Immature natural killer cell (primary cell): Measurements from ENCODE around the gene VIM. TPM values are rescaled to one million over a fixed set of nuclear protein-coding genes. Genes with fewer than 3 reads are reported as not detected.

ENCODE experiments used
- DNase-seq, 3 donors: peaks; one replicate each; pipeline ENCODE4 v3.0.0; 2022; ENCODE audit warnings: mixed read lengths in 1 of 3
- H3K27ac Mint-ChIP-seq, 6 donors: one replicate each; pipeline ENCODE4 v1.8.0; 2020; ENCODE audit warnings: mixed read lengths in 6 of 6, mild to moderate bottlenecking in 5 of 6, inconsistent platforms in 4 of 6, moderate library complexity in 3 of 6
- H3K27me3 Mint-ChIP-seq, 3 donors: one replicate each; pipeline ENCODE4 v1.8.0; 2020 to 2021; ENCODE audit warnings: low read depth in 3 of 3, mild to moderate bottlenecking in 3 of 3, mixed read lengths in 3 of 3, moderate library complexity in 3 of 3, inconsistent platforms in 1 of 3
- H3K36me3 Mint-ChIP-seq, 3 donors: one replicate each; pipeline ENCODE4 v1.8.0; 2020; ENCODE audit warnings: mixed read lengths in 3 of 3, inconsistent platforms in 2 of 3, mild to moderate bottlenecking in 2 of 3
- H3K4me1 Mint-ChIP-seq, 2 donors: one replicate each; pipeline ENCODE4 v1.8.0; 2020; ENCODE audit warnings: inconsistent platforms in 2 of 2, mild to moderate bottlenecking in 2 of 2, mixed read lengths in 2 of 2, moderate library complexity in 1 of 2
- H3K4me3 Mint-ChIP-seq, 5 donors: one replicate each; pipeline ENCODE4 v1.8.0; 2020; ENCODE audit warnings: mild to moderate bottlenecking in 5 of 5, mixed read lengths in 5 of 5, inconsistent platforms in 3 of 5, moderate library complexity in 3 of 5
- H3K9me3 Mint-ChIP-seq, 6 donors: one replicate each; pipeline ENCODE4 v1.8.0; 2020; ENCODE audit warnings: mild to moderate bottlenecking in 6 of 6, mixed read lengths in 6 of 6, inconsistent platforms in 4 of 6, moderate library complexity in 3 of 6
- polyA plus RNA-seq, 3 donors: library from polyadenylated mRNA; unstranded; fragments of 300-500 nt; fragmentation: Illumina TruSeq; gene quantifications; one replicate each; pipeline ENCODE4 v1.2.3, GENCODE V29; 2021

VIM gene
- polyA plus RNA-seq, 3 donors from 2014 or later, result 61.5 to 183 (median 142) TPM

DNA sequence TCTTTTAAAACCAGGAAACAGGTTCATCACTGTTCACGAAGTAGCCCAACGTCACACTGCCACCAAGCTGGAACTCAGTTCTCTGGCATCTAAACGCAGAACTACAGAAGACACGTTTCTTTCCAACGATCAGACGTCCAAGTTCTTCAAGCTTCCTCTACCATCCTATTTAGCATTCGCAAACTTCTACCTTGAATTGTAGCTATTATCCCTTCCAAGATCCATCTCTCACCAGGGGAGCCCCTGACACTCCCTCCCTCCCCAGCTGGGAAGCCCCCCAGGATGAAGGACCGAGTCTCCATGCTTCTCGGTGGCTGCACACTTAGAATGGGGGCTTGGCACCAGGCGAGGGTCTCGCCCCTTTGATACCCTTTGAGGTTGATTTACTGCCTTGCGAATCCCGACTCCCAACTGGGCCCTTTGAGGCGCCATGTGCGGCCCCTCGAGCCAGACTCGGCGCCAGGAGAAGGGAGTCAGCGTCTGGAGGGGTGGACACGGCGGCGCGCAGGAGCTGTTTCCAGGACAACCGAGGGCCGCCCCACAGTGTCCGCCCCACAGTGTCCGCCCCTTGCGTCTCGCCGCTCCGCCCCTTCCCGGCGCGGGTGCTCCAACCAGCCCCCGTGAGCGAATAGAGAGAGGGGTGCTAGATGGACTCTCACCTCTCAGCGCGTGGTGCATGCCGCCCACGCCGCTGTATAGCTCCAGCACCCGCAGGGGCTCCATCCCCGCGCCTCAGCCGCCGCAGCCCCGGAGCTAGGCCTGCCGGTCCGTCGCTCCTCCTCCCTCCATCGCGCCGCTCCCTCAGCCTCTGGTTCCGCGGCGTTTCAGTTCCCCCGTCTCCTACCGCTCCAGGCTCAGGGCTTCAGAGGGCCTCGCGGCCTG lies 26.9 kb upstream of the VIM start, which contains the start of gene TRDMT1:
TRDMT1 (minus strand) TSS at position 761 of the 882 bp plus-strand sequence; CDS start at position 723, 38 bp downstream.
- Mint-ChIP-seq H3K27me3 (peaks cover 1 to 9% (median 7%) of the 10 kb centered on the region in 3 donors), H3K4me1 (peaks cover 23 to 36% of the 10 kb centered on the region in 2 donors), H3K27ac (peak within 1 kb of the TSS; percentile 92 to 98 (median 95)), H3K36me3 (no peaks in the 10 kb centered on the region), H3K9me3 (no peaks in the 10 kb centered on the region), H3K4me3 (peak within 1 kb of the TSS; percentile 90 to 99 (median 97))
- peak; percentile 84 to 86 (median 85) for DNase-seq

- Mint-ChIP-seq H3K4me3 (peak overlapping the region; percentile 90 to 99 (median 97)), H3K27me3 (peaks cover 1 to 9% (median 7%) of the 10 kb centered on the region in 3 donors), H3K4me1 (peaks cover 29 to 42% of the 10 kb centered on the region in 2 donors), H3K36me3 (no peaks in the 10 kb centered on the region), H3K9me3 (no peaks in the 10 kb centered on the region), H3K27ac (peak overlapping the region; percentile 92 to 98 (median 95))
- no peak for DNase-seq
Observed at GRCh38 chr10:17201794-17202116, 26.3 kb upstream of the VIM start.

- Mint-ChIP-seq H3K27ac (peak overlapping the region; percentile 14 to 96 (median 64)), H3K36me3 (no peaks in the 10 kb centered on the region), H3K4me1 (peaks cover 30 to 44% of the 10 kb centered on the region in 2 donors), H3K9me3 (no peaks in the 10 kb centered on the region), H3K27me3 (peaks cover 1 to 9% (median 7%) of the 10 kb centered on the region in 3 donors), H3K4me3 (peak overlapping the region; percentile 14 to 90 (median 53))
- no peak for DNase-seq
Observed at GRCh38 chr10:17202506-17202905, 25.5 kb upstream of the VIM start.

DNA sequence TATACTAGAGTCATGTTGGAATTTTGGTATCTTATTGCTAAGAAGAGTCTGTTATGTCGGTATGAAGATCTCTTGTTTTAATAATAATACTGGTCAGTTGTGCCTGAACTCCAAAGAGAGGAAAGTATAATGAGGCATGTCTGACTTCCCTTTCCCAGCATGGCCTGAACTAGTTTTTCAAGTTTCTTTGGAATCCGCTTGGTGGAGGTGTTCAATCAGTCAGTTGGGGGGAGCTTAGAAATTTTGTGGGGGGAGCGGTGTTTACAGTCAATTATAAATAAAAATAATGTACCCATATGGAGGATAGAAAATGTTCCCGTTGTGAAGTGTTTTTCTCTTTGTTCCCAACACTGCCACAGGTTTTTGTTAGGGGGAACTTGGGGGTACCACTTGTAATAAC lies 25.0 kb upstream of the VIM start:
- H3K27ac Mint-ChIP-seq, result peak overlapping the region; percentile 2 to 96 (median 55)
- H3K4me1 Mint-ChIP-seq, result peaks cover 30 to 44% of the 10 kb centered on the region in 2 donors
- no peaks in the 10 kb centered on the region for H3K36me3 Mint-ChIP-seq
- H3K4me3 Mint-ChIP-seq, result peak overlapping the region in 2 of 5 donors; percentile 1 to 31
- H3K9me3 Mint-ChIP-seq, result no peaks in the 10 kb centered on the region
- no peak for DNase-seq
- H3K27me3 Mint-ChIP-seq, result peaks cover 1 to 9% (median 7%) of the 10 kb centered on the region in 3 donors

- Mint-ChIP-seq H3K27me3 (peaks cover 1 to 9% (median 7%) of the 10 kb centered on the region in 3 donors), H3K27ac (no peak overlapping the region), H3K36me3 (no peaks in the 10 kb centered on the region), H3K9me3 (no peaks in the 10 kb centered on the region), H3K4me1 (peaks cover 30 to 44% of the 10 kb centered on the region in 2 donors), H3K4me3 (no peak overlapping the region)
- no peak for DNase-seq
Observed at GRCh38 chr10:17203416-17203815, 24.6 kb upstream of the VIM start.

- H3K27me3 Mint-ChIP-seq, result peaks cover 1 to 6% (median 4%) of the 10 kb centered on the region in 3 donors
- H3K9me3 Mint-ChIP-seq, result no peaks in the 10 kb centered on the region
- peaks cover 16 to 23% of the 10 kb centered on the region in 2 donors for H3K4me1 Mint-ChIP-seq
- no peaks in the 10 kb centered on the region for H3K36me3 Mint-ChIP-seq
- peak; percentile 38 to 72 (median 52) for DNase-seq
- peak overlapping the region in 1 of 5 donors; percentile 59 for H3K4me3 Mint-ChIP-seq
- peak overlapping the region; percentile 73 to 97 (median 94) for H3K27ac Mint-ChIP-seq
Observed at GRCh38 chr10:17206210-17206709, 21.8 kb upstream of the VIM start.

DNA sequence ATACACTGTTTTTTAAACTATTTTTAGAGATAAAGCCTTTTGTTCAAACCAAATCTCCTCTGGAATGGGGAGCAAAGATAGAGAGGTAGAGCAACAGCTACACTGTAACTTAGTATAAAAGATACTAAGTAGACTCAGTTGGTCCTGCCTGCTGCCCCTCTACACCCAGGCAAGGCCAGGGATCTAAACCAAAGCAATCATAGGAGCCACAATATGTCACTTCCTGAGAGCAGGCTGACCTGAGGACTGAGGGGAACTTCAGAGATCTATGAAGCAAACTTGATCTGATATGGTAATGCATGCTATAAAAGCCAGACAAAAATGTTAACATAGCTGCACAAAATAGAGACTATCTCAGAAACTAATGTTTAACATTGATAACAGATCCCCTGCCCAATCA lies 19.6 kb upstream of the VIM start:
- H3K4me3 Mint-ChIP-seq, result no peak overlapping the region
- no peaks in the 10 kb centered on the region for H3K9me3 Mint-ChIP-seq
- no peak for DNase-seq
- H3K4me1 Mint-ChIP-seq, result peaks cover 11 to 17% of the 10 kb centered on the region in 2 donors
- H3K27ac Mint-ChIP-seq, result peak overlapping the region in 2 of 6 donors; percentile 28 to 53
- H3K27me3 Mint-ChIP-seq, result peaks cover 0 to 2% (median 1%) of the 10 kb centered on the region in 3 donors
- peaks cover 0 to 4% (median 3%) of the 10 kb centered on the region in 3 donors for H3K36me3 Mint-ChIP-seq

- peak overlapping the region in 1 of 6 donors; percentile 60 for H3K27ac Mint-ChIP-seq
- H3K4me3 Mint-ChIP-seq, result no peak overlapping the region
- H3K9me3 Mint-ChIP-seq, result no peaks in the 10 kb centered on the region
- H3K4me1 Mint-ChIP-seq, result peaks cover 11 to 17% of the 10 kb centered on the region in 2 donors
- peaks cover 0 to 2% (median 1%) of the 10 kb centered on the region in 3 donors for H3K27me3 Mint-ChIP-seq
- no peak for DNase-seq
- H3K36me3 Mint-ChIP-seq, result peaks cover 0 to 4% (median 3%) of the 10 kb centered on the region in 3 donors
Observed at GRCh38 chr10:17209302-17209701, 18.7 kb upstream of the VIM start.

DNA sequence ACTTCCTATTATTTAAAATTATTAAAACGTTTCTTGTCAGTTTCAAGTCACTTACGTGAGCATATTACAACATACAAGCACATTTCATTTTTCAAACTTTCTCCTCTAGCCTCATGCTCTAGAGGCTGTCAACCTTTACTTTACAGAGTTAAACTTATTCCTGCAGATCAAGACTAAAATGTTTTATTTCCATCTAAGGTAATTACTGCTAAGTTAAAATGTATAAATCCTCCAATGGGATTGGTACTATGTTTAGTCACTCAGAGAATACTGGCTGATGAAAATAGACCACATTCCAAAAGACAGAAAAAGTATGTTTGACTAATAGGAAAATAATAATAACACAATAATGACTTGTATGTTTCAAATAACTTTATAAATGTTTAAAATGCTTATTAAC lies 18.2 kb upstream of the VIM start:
- H3K4me3 Mint-ChIP-seq, result no peak overlapping the region
- H3K27ac Mint-ChIP-seq, result no peak overlapping the region
- H3K4me1 Mint-ChIP-seq, result peaks cover 12 to 17% of the 10 kb centered on the region in 2 donors
- H3K36me3 Mint-ChIP-seq, result peaks cover 0 to 6% (median 4%) of the 10 kb centered on the region in 3 donors
- peaks cover 0 to 2% (median 1%) of the 10 kb centered on the region in 3 donors for H3K27me3 Mint-ChIP-seq
- no peaks in the 10 kb centered on the region for H3K9me3 Mint-ChIP-seq
- no peak for DNase-seq

DNA sequence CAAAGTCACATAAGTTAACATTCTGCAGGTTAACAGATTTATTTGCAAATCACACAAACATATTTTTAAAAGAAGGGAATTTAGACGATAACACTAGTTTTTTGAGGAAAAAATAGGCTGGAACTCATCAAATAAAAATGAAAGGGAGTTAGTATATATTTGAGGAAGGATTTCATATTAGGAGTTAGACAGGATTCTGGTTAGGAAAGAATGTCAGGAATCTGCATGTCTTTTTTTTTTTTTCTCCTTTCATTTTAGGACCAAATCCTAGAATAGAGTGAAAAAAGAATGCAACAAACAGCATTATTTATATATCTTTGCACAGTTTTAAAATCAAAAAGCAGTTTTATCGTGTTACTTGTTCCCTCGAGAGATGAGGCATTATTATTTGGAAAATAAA lies 17.7 kb upstream of the VIM start:
- Mint-ChIP-seq H3K27ac (no peak overlapping the region), H3K4me3 (no peak overlapping the region), H3K9me3 (no peaks in the 10 kb centered on the region), H3K4me1 (peaks cover 12 to 18% of the 10 kb centered on the region in 2 donors), H3K36me3 (peaks cover 0 to 9% (median 4%) of the 10 kb centered on the region in 3 donors), H3K27me3 (peaks cover 0 to 2% (median 1%) of the 10 kb centered on the region in 3 donors)
- no peak for DNase-seq

GRCh38 chr10:17212802-17213221 lies 15.2 kb upstream of the VIM start:
- Mint-ChIP-seq H3K36me3 (peaks cover 0 to 9% (median 4%) of the 10 kb centered on the region in 3 donors), H3K4me1 (peaks cover 13 to 20% of the 10 kb centered on the region in 2 donors), H3K9me3 (no peaks in the 10 kb centered on the region), H3K27me3 (peaks cover 0 to 3% (median 0%) of the 10 kb centered on the region in 3 donors), H3K4me3 (no peak overlapping the region), H3K27ac (peak overlapping the region in 4 of 6 donors; percentile 30 to 86 (median 56))
- no peak for DNase-seq

- peak overlapping the region in 2 of 6 donors; percentile 38 to 40 for H3K27ac Mint-ChIP-seq
- peaks cover 0 to 9% (median 4%) of the 10 kb centered on the region in 3 donors for H3K36me3 Mint-ChIP-seq
- DNase-seq, result no peak
- no peak overlapping the region for H3K4me3 Mint-ChIP-seq
- H3K27me3 Mint-ChIP-seq, result peaks cover 0 to 3% (median 0%) of the 10 kb centered on the region in 3 donors
- H3K4me1 Mint-ChIP-seq, result peaks cover 13 to 20% of the 10 kb centered on the region in 2 donors
- no peaks in the 10 kb centered on the region for H3K9me3 Mint-ChIP-seq
Observed at GRCh38 chr10:17213646-17214349, 14.2 kb upstream of the VIM start.

DNA sequence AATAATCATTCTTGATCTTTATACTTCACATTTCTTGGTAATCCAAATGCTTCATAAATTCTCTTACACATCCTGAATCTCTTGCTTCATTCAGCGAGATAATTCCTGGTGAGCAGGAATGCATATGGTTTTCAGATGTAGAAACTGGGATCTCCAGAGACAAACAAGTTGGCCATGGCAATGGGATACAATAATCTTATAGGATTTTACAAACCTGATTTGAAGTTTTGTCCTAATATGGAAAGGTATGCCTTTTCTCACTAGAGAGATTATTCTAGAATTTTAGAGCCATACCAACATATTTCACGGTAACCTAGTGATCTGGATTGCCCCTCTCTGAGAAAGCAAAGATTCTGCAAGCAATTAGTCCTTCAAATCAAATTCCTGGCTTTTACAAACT lies 13.5 kb upstream of the VIM start:
- no peak overlapping the region for H3K4me3 Mint-ChIP-seq

More for the DNA sequence above, 13.5 kb upstream of the VIM start:
- Mint-ChIP-seq H3K36me3 (peaks cover 0 to 9% (median 4%) of the 10 kb centered on the region in 3 donors), H3K27ac (peak overlapping the region in 4 of 6 donors; percentile 18 to 95 (median 80)), H3K4me1 (peaks cover 13 to 20% of the 10 kb centered on the region in 2 donors), H3K27me3 (peaks cover 0 to 3% (median 0%) of the 10 kb centered on the region in 3 donors), H3K9me3 (no peaks in the 10 kb centered on the region)
- no peak for DNase-seq
